Testis (tissue), 2 donors: ENCODE results near the gene PRKG1.

ENCODE experiments used
- POLR2A ChIP-seq: fragments of 450-650 bp; IDR thresholded peaks from one replicate; pipeline ENCODE4 v1.6.1; 2017; ENCODE audit warnings: antibody characterized with exemption, mild to moderate bottlenecking, moderate library complexity
- TF ChIP-seq, protein P1 (sequence below), 3 experiments: fragments of 450-650 bp in 2 of 3; fragments of 200-600 bp in 1 of 3; sonication (generic) in 1 of 3; IDR thresholded peaks; one replicate each; pipeline ENCODE4 v1.5.1; 2016 to 2019; ENCODE audit warnings: antibody characterized with exemption in 3 of 3, mild to moderate bottlenecking in 2 of 3, moderate library complexity in 1 of 3

DNA sequence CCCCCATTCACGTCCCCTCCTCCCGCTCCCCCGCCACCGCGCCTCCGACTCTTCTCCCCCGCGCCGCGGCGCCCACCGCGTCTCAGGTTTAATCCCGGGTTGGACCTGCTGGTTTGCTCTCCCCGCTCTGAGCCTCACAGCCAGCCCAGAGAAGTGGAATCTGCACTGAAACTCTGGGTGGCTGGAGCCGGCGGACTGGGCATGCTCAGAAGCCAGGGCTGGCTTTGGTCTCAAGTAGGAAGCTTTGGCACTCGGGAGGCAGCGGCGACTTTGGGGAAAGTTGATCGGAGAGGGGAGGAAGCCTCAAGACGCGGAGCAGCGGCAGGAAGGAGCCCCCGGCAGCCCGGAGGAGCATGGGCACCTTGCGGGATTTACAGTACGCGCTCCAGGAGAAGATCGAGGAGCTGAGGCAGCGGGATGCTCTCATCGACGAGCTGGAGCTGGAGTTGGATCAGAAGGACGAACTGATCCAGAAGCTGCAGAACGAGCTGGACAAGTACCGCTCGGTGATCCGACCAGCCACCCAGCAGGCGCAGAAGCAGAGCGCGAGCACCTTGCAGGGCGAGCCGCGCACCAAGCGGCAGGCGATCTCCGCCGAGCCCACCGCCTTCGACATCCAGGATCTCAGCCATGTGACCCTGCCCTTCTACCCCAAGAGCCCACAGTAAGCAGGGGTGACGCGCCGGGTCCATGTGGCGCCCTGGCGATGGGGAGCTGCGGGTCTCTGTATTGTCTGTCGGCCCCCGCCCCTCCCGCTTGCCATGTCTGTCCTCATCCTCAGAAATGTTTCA lies at the start of gene PRKG1:
- TF ChIP-seq, protein P1, sequence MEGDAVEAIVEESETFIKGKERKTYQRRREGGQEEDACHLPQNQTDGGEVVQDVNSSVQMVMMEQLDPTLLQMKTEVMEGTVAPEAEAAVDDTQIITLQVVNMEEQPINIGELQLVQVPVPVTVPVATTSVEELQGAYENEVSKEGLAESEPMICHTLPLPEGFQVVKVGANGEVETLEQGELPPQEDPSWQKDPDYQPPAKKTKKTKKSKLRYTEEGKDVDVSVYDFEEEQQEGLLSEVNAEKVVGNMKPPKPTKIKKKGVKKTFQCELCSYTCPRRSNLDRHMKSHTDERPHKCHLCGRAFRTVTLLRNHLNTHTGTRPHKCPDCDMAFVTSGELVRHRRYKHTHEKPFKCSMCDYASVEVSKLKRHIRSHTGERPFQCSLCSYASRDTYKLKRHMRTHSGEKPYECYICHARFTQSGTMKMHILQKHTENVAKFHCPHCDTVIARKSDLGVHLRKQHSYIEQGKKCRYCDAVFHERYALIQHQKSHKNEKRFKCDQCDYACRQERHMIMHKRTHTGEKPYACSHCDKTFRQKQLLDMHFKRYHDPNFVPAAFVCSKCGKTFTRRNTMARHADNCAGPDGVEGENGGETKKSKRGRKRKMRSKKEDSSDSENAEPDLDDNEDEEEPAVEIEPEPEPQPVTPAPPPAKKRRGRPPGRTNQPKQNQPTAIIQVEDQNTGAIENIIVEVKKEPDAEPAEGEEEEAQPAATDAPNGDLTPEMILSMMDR (IDR thresholded peaks at IDR 0.05) = no peak
- TF ChIP-seq POLR2A = no peak
